ENCODE results near the gene ZNF175.
A peak's percentile ranks its signal among the peaks of the same experiment; 100 is the strongest.
"Not testable (repeated sequence)": the region's sequence is repeated elsewhere in the genome, so short reads cannot be mapped to it uniquely, and the experiment has no call there.

ZNF175 gene

DNA sequence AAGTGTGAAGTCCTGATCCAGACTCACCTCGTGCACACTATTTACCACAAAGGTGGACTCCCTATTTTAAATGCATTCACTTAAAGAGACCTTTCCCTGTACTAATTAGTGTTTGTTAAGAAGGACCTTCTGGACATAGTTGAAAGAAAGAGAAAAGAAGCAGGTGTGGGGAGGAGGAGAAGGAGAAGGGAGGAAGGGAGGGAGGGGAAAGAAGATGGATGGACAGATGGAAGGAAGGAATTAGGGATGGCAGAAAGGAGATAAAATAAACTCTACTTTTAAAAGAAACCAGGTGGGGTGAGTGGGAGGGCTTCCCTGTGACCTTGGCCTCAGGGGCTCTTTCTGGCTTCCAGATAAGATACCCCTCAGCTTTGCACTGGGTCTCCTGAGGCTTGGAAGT lies 21.4 kb downstream of the ZNF175 start:
- DNase-seq: no peak

- no peak for DNase-seq
Observed at GRCh38 chr19:51593138-51593890, 22.2 kb downstream of the ZNF175 start.

- DNase-seq: peak; percentile 98 to 99
Observed at GRCh38 chr19:51593969-51594773, 23.1 kb downstream of the ZNF175 start.

DNA sequence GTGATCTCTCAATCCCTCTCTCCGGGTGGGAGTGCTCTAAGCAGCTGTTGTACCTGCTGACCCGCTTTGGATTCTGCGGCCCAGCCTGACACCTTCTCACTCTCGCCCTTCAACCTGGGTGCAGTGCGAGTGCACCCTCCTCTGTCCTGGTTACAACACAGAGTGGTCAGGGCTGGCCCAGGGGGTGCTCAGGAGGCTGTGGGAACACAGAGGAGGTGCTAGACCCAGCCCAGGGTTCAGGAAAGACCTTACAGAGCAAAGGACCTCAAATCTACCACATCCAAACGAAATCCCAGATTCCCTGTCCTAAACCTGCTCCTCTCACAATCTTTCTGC lies 23.7 kb downstream of the ZNF175 start:
- no peak for DNase-seq

- peak; percentile 29 to 52 for DNase-seq
Observed at GRCh38 chr19:51595190-51596175, 24.4 kb downstream of the ZNF175 start.

DNA sequence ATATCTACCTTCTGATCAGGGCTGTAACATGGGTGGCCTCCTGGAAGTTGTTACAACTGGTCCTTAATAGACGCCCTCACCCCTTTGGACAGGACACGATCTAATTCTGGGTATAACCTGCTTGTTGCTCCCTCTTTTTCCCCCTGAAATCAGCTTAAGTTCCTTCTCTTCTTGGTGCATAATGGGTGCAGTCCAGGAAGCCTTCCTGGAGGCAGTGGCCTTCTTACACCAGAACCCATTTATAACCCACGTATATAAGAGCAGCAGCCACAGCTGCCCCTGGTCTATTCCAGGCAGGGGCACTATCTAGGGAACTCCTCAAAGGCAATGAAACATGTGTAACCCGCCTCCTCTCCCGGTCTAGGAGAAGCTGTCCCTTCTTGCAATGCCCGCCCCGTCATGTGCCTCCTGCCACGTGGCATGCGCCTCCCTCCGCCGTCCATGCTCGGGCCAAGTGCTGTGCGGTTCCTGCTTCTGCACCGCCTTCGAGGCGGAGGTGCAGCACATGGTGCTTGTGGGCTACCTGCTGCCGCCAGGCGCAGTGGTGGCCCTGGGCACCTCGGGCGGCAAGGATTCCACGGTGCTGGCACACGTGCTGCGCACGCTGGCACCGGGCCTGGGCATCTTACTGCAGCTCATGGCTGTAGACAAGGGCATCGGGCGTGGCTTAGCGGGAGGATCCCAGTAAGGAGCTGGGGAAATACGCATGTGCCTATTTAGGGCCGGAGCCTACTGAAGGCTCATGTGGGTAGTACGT lies 27.3 kb downstream of the ZNF175 start:
- no peak for DNase-seq

- no peak for DNase-seq
Observed at GRCh38 chr19:51599084-51599483, 28.0 kb downstream of the ZNF175 start.

GRCh38 chr19:51600940-51601580 lies 30.0 kb downstream of the ZNF175 start:
- DNase-seq: peak in 1 of 2 donors; percentile 21

DNA sequence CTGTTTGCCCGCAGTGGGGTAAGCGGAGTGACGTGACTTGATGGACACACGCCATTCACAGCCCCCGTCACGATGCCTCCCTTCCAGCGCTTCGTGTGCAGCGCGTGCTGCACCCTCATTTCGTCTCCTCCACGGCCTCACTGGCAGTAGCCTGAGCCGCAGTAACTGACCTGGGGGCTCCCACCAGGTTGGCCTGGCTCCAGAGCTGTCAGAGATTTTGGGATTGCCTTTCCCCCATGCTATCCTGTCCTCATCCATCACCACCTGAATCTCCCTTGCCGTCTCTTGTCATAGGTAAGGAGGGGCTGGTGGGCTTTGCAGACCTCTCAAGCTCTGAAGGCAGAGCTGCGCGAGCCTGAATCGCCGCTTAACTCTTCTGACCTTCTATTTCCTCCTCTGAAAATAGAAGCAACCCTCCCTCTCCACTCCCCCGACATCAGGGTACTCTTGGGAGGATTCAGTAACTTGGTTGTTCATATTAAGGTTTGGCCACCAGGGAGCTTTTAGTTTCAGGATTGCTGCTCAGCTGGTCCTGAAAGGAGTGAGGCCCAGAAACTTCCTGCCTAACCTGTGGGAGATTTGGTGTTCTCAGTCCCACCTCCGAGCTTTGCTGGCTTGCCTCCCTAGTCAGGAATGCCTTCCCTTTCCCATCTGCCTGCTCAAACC lies 31.2 kb downstream of the ZNF175 start:
- no peak for DNase-seq

- DNase-seq: no peak
Observed at GRCh38 chr19:51607077-51607476, 36.0 kb downstream of the ZNF175 start.

- peak; percentile 89 to 94 for DNase-seq
Observed at GRCh38 chr19:51607920-51608562, 37.0 kb downstream of the ZNF175 start.

DNA sequence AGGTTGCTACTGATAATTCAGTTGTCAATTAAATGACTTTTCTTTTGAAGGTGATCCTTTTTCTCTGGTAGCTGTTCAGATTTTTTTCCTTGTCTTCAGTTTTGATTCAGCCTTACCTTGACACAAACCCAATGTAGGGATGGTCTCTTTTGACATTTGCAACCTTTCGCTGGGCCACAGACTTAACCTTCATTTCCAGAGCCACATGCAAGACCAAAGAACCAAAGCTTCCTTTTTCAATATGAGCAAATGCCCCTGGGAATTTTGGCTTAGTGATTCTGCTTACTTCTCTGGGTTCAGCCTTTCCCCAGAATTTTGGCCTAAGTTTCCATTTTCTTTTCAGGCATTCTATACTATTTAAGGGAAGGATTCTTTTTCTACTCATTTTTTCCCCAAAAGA lies 39.5 kb downstream of the ZNF175 start:
- DNase-seq: no peak

- no peak for DNase-seq
Observed at GRCh38 chr19:51614789-51615188, 43.7 kb downstream of the ZNF175 start.

DNA sequence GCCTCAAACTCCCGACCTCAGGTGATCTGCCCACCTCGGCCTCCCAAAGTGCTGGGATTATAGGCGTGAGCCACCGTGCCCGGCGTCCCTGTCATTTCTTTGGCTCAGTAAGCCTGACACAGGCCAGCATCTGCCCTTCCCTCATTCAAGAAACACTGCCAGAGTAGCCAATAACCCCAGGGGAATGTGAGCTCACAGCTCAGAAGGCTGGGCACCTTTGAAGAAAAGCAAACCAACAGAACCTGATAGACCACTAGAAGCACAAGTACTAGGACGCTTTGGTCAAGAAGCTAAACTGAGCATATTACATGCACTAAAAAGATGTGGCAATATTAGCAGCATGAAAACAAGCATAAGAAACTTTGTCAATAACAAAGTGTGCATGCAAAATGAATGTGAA lies 44.9 kb downstream of the ZNF175 start:
- no peak for DNase-seq

DNA sequence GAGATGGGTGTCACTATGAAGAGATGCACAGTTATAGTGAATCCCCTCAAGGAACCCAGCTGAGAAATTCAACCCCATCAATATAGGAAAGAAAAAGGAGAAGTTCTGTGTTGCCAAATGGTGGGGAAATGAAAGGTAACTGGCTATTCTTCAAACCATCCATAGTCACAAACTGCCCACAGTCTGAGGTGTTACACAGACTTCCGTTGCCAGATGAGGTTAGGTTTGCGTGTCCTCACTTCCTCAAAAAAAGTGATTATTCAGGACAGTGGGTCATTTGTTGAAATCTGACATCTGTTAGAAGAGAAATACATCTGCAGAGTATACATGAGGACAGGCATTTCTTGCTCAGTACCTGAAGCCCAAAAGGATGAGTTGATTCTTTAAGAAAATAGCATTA lies 50.1 kb downstream of the ZNF175 start:
- DNase-seq: peak; percentile 74 to 76

- DNase-seq: no peak
Observed at GRCh38 chr19:51626675-51627074, 55.6 kb downstream of the ZNF175 start.

DNA sequence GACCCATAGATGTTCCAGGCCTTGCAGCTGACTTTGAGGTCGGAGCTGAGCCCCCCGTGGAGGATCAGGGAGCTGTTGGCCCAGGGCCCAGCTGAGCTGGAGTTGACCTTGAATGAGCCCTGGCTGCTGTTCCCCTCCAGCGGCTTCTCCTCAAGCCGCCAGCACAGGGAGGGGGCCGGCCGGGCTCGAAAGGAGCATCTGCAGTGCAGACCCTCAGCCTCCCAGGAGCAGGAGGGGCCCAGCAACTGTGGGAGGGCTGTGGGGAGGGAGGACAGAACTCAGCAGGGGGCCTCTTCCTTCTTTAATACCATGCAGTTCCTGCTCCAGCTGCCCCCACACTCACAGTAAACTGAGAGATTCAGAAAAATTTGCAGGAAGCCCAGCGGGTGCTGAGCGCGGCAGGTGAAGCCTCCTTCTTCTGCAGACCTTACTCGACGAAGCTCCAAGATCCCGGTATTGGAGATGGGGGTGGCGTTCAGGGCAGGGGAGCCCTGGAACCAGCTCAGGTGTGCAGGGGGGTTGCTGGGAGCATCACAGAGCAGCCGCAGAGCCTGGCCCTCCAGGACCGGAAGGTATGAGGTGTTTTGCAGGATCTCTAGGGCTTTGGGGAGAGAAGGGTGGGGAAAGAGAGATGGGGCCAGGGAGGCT lies 56.5 kb downstream of the ZNF175 start:
- DNase-seq: no peak

DNA sequence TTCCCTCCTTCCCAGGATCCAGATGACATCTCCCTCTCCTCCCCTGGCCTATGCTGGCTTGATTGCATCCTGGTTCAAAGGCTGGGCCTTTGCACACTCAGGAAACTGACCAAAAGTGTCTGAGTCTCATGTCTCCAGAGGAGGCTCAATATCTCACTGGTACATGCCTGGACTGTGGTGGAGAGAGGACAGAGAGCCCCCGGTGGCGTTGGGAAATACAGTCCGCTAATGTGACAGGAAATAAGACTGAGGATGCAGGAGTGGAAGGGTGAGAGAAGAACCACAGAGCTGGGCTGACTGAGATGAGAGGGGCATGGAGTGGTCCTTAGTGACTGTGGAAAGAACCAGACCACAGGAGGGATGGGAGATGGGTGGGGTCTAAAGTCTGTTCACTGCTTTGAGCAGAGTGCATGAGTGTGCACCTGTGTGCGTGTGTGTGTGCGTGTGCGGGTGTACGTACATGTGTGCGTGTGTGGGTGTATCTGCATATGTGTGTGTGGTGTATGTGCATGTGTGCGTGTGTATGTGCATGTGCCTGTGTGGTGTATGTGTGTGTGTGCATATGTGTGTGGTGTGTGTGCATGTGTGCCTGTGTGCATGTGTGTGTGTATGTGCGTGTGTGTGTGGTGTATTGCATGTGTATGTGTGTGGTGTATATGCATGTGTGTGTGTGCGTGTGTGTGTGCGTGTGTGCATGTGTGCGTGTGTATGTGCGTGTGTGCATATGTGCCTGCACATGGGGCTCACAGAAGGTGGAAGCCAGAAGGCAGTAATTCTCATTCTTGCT lies 57.3 kb downstream of the ZNF175 start:
- DNase-seq: no peak

- DNase-seq: not testable (repeated sequence)
Observed at GRCh38 chr19:51630315-51630714, 59.2 kb downstream of the ZNF175 start, which contains the start of gene SIGLEC5. TSS of gene SIGLEC5 (minus strand) at chr19:51630401. CDS start at chr19:51630335, 66 bp downstream.
